Activated naive CD4-positive, alpha-beta T cell treated with anti-CD3 and anti-CD28 coated beads for 36 hours (primary cell): ENCODE results near the gene CTNS. TPM values are rescaled to one million over a fixed set of nuclear protein-coding genes. Genes with fewer than 3 reads are reported as not detected.

ENCODE experiments used
- CTCF ChIA-PET: fragments of 350-600 bp; sonication (Branson Sonifier 250); formaldehyde crosslinking; loops from one replicate; lab custom pipeline; 2021; ENCODE audit warnings: antibody characterized with exemption; lab: Charles Lee
- DNase-seq: peaks from one replicate; pipeline ENCODE4 v3.0.0-alpha.2; 2020
- H3K27ac Mint-ChIP-seq: one replicate; pipeline ENCODE4 v1.8.0; 2021; ENCODE audit warnings: mild to moderate bottlenecking, mixed read lengths
- H3K27me3 Mint-ChIP-seq: one replicate; pipeline ENCODE4 v1.8.0; 2021; ENCODE audit warnings: low read depth, mixed read lengths
- H3K36me3 Mint-ChIP-seq: one replicate; pipeline ENCODE4 v1.8.0; 2021; ENCODE audit warnings: low read depth, mixed read lengths
- H3K4me1 Mint-ChIP-seq: one replicate; pipeline ENCODE4 v1.8.0; 2021; ENCODE audit warnings: low read depth, mixed read lengths
- H3K4me3 Mint-ChIP-seq: one replicate; pipeline ENCODE4 v1.8.0; 2021; ENCODE audit warnings: mild to moderate bottlenecking, moderate library complexity, mixed read lengths
- H3K9me3 Mint-ChIP-seq: one replicate; pipeline ENCODE4 v1.8.0; 2021; ENCODE audit warnings: mixed read lengths
- intact Hi-C: fragments of 100-400 bp; cut with micrococcal nuclease; formaldehyde crosslinking; loops from one replicate; pipeline ENCODE4 v1.15.1; 2023
- total RNA-seq, 2 experiments: library from RNA; stranded (reverse); gene quantifications; one replicate each; pipeline ENCODE4 v1.2.3, GENCODE V29; 2021

Gene CTNS
- total RNA-seq = 1 to 10 TPM; 4.5 TPM

DNA sequence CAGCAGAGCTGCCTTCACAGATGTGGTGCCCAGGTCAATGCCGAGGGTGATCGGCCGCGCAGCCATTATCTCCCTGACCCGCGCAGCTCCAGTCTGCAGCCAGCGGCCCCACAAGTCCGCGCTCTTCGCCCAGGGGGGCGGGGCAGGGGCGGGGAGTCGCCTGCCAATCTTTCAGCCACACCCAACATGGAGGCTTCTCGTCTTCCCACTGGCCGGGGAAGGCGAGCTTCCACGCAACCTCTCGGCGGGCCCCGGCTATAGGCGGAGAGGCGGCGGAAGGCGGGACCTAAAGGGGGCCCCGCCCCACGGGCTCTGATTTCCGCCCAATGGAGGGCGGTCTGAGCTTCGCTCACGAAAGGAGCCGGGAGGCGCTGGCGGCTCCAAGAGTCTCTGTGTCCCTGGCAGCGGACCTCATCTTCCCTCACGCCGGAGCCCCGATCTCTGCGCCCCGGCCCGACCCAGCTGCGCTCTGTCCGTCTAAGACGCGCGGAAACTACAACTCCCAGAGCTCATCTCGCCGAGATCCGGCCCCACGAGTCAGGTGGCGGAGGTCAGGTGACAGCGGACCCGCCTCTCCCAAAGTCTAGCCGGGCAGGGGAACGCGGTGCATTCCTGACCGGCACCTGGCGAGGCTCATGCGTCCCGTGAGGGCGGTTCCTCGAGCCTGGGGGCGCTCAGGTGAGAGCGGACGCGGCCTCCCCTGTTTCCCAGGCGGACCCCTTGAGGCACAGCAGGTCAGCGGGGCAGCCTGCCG is at the start of gene CTNS, which contains the start of gene SHPK:
Gene CTNS, plus strand, starts transcription at position 607 of the 754 bp plus-strand sequence. CDS start 3,447 bp downstream, outside the sequence.
Gene SHPK, minus strand, starts transcription at position 97 of the 754 bp plus-strand sequence. Its CDS starts 31 bp downstream, at position 66.
- Mint-ChIP-seq H3K4me1 (peaks cover 30% of the 10 kb centered on the region), H3K27ac (peak within 1 kb of the TSS; percentile 99), H3K36me3 (peaks cover 2% of the 10 kb centered on the region), H3K9me3 (no peaks in the 10 kb centered on the region), H3K27me3 (no peaks in the 10 kb centered on the region), H3K4me3 (peak within 1 kb of the TSS; percentile 95)
- CTCF ChIA-PET = interaction anchor here (0.7 to 1.2 kb wide), 2 partner anchors 100 to 192 kb away, joined by 3 read pairs; no protein-coding TSS in a partner anchor
- peak; percentile 95 for DNase-seq
- intact Hi-C loops = loop anchor here (1.0 kb wide), 3 partner anchors 32 to 257 kb away; partner anchors contain the start of genes CAMKK1, EMC6, NCBP3 and TAX1BP3

- Mint-ChIP-seq H3K27me3 (no peaks in the 10 kb centered on the region), H3K27ac (no peak overlapping the region), H3K36me3 (peaks cover 4% of the 10 kb centered on the region), H3K4me3 (no peak overlapping the region), H3K9me3 (no peaks in the 10 kb centered on the region), H3K4me1 (no peaks in the 10 kb centered on the region)
- intact Hi-C loops = no loop called here
- CTCF ChIA-PET = no interaction called here
- DNase-seq = no peak
These were observed 46.8 kb upstream of the CTNS start for GRCh38 chr17:3589784-3590183.

- no peak for DNase-seq
- CTCF ChIA-PET = no interaction called here
- Mint-ChIP-seq H3K36me3 (peaks cover 3% of the 10 kb centered on the region), H3K4me3 (no peak overlapping the region), H3K27ac (no peak overlapping the region), H3K4me1 (no peaks in the 10 kb centered on the region), H3K9me3 (no peaks in the 10 kb centered on the region), H3K27me3 (no peaks in the 10 kb centered on the region)
- intact Hi-C loops = no loop called here
These were observed 46.3 kb upstream of the CTNS start for GRCh38 chr17:3590231-3590630.

GRCh38 chr17:3590768-3591167 is 45.8 kb upstream of the CTNS start:
- H3K9me3 Mint-ChIP-seq = no peaks in the 10 kb centered on the region
- no peak overlapping the region for H3K4me3 Mint-ChIP-seq
- peaks cover 3% of the 10 kb centered on the region for H3K36me3 Mint-ChIP-seq
- intact Hi-C loops = no loop called here
- H3K4me1 Mint-ChIP-seq = no peaks in the 10 kb centered on the region
- no peak for DNase-seq
- H3K27ac Mint-ChIP-seq = no peak overlapping the region
- no peaks in the 10 kb centered on the region for H3K27me3 Mint-ChIP-seq
- CTCF ChIA-PET = no interaction called here

GRCh38 chr17:3592216-3592860 is 44.2 kb upstream of the CTNS start:
- Mint-ChIP-seq H3K4me3 (no peak overlapping the region), H3K27ac (no peak overlapping the region), H3K4me1 (no peaks in the 10 kb centered on the region), H3K27me3 (no peaks in the 10 kb centered on the region), H3K36me3 (peaks cover 3% of the 10 kb centered on the region), H3K9me3 (no peaks in the 10 kb centered on the region)
- intact Hi-C loops = no loop called here
- DNase-seq = no peak
- CTCF ChIA-PET = interaction anchor here (0.6 to 0.8 kb wide), 2 partner anchors 10 to 30 kb away, joined by 4 read pairs; no protein-coding TSS in a partner anchor

- Mint-ChIP-seq H3K27ac (no peak overlapping the region), H3K4me3 (no peak overlapping the region), H3K36me3 (peaks cover 3% of the 10 kb centered on the region), H3K4me1 (no peaks in the 10 kb centered on the region), H3K9me3 (no peaks in the 10 kb centered on the region), H3K27me3 (no peaks in the 10 kb centered on the region)
- intact Hi-C loops = no loop called here
- no peak for DNase-seq
- CTCF ChIA-PET = no interaction called here
These were observed 43.2 kb upstream of the CTNS start for GRCh38 chr17:3593384-3593783.

GRCh38 chr17:3594051-3594800 is 42.3 kb upstream of the CTNS start:
- CTCF ChIA-PET = no interaction called here
- no peaks in the 10 kb centered on the region for H3K27me3 Mint-ChIP-seq
- intact Hi-C loops = no loop called here
- no peak overlapping the region for H3K27ac Mint-ChIP-seq
- H3K4me1 Mint-ChIP-seq = no peaks in the 10 kb centered on the region
- no peaks in the 10 kb centered on the region for H3K9me3 Mint-ChIP-seq
- no peak for DNase-seq
- H3K36me3 Mint-ChIP-seq = peaks cover 2% of the 10 kb centered on the region
- H3K4me3 Mint-ChIP-seq = no peak overlapping the region

DNA sequence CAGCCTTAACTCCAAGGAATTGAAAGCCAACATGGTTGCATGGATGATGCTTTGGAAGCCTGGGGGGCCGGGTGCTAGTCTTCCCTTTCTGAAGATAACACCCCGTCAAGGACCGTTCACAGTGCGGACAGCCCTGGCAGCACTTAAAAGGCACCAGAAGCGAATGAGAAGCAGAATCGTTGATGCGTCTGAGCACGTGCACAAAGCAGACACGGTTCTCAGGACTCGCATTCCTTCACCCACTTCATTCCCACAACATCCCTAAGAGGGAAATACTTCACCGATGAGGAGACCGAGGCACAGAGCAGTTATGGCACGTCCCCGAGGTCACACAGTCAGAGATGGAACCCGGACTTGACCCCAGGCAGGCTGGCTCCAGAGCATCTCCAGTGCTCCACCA is 41.6 kb upstream of the CTNS start:
- no peaks in the 10 kb centered on the region for H3K36me3 Mint-ChIP-seq
- H3K27me3 Mint-ChIP-seq = no peaks in the 10 kb centered on the region
- intact Hi-C loops = no loop called here
- no peaks in the 10 kb centered on the region for H3K9me3 Mint-ChIP-seq
- CTCF ChIA-PET = no interaction called here
- no peak overlapping the region for H3K4me3 Mint-ChIP-seq
- H3K4me1 Mint-ChIP-seq = no peaks in the 10 kb centered on the region
- no peak overlapping the region for H3K27ac Mint-ChIP-seq
- no peak for DNase-seq

- H3K9me3 Mint-ChIP-seq = no peaks in the 10 kb centered on the region
- no peak overlapping the region for H3K27ac Mint-ChIP-seq
- H3K36me3 Mint-ChIP-seq = no peaks in the 10 kb centered on the region
- DNase-seq = no peak
- no peaks in the 10 kb centered on the region for H3K27me3 Mint-ChIP-seq
- intact Hi-C loops = no loop called here
- H3K4me1 Mint-ChIP-seq = no peaks in the 10 kb centered on the region
- CTCF ChIA-PET = no interaction called here
- no peak overlapping the region for H3K4me3 Mint-ChIP-seq
These were observed 39.6 kb upstream of the CTNS start for GRCh38 chr17:3596804-3597464.

GRCh38 chr17:3598078-3598477 is 38.5 kb upstream of the CTNS start:
- intact Hi-C loops = no loop called here
- Mint-ChIP-seq H3K9me3 (no peaks in the 10 kb centered on the region), H3K27me3 (no peaks in the 10 kb centered on the region), H3K36me3 (no peaks in the 10 kb centered on the region), H3K4me3 (no peak overlapping the region), H3K4me1 (no peaks in the 10 kb centered on the region), H3K27ac (no peak overlapping the region)
- no peak for DNase-seq
- CTCF ChIA-PET = no interaction called here

DNA sequence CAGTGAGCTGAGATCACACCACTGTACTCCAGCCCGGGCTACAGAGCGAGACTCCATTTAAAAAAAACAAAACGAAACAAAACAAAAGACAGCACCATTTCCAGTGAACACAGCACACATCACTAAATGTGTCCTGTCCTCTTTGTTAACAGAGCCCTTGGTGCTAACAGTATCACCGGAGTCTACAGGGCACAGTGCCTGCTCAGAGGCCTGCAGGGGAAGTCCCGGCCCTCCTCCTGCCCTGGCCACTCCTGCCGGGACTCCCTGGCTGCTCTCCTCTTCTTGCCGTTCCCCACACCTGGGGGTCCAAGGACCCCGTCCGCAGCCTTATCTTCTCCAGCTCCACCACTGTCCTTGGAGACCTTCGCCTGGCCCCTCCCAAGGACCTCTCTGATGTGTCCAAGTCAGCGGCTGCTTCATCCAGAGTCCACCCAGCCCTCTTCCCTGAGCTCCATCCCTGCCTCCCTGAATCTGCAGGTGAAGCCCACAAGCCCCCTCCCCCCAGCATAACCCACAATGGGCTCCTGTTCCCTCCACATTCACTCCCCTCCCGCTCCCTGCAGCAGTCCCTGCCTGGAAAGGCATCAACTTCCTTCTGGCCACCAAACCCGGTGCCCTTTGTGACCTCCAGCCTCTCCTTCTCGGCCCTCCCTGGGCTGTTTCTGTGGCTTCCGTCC is 35.9 kb upstream of the CTNS start:
- DNase-seq = no peak
- Mint-ChIP-seq H3K4me3 (no peak overlapping the region), H3K27me3 (no peaks in the 10 kb centered on the region), H3K9me3 (no peaks in the 10 kb centered on the region), H3K27ac (no peak overlapping the region), H3K4me1 (no peaks in the 10 kb centered on the region), H3K36me3 (no peaks in the 10 kb centered on the region)
- intact Hi-C loops = no loop called here
- CTCF ChIA-PET = interaction anchor here (0.6 to 1.2 kb wide), 3 partner anchors 21 to 1404 kb away, joined by 3 to 4 read pairs (median 3); no protein-coding TSS in a partner anchor
